SJSA1 (cell line): ENCODE results near the gene FXYD3. TPM values are rescaled to one million over a fixed set of nuclear protein-coding genes. Genes with fewer than 3 reads are reported as not detected.

Source experiments
- DNase-seq, 2 experiments: peaks; one replicate each; pipeline ENCODE4 v3.0.0-alpha.2; 2015 to 2020; ENCODE audit warnings: low spot score in 2 of 2, low read depth in 1 of 2
- H3K27ac ChIP-seq: fragments of 250-450 bp; sonication (Bioruptor Pico); 2 replicates; pipeline ENCODE4 v1.5.1; 2020; ENCODE audit warnings: mild to moderate bottlenecking, moderate library complexity
- H3K27me3 ChIP-seq: fragments of 250-450 bp; sonication (Bioruptor Pico); replicated peaks from 2 replicates; pipeline ENCODE4 v1.5.1; 2020; ENCODE audit warnings: mild to moderate bottlenecking, moderate library complexity
- H3K36me3 ChIP-seq: fragments of 250-450 bp; sonication (Bioruptor Pico); 2 replicates; pipeline ENCODE4 v1.5.1; 2020; ENCODE audit warnings: mild to moderate bottlenecking
- H3K4me1 ChIP-seq: fragments of 250-450 bp; sonication (Bioruptor Pico); replicated peaks from 2 replicates; pipeline ENCODE4 v1.6.1; 2021; ENCODE audit warnings: mild to moderate bottlenecking
- H3K4me3 ChIP-seq: fragments of 250-450 bp; sonication (Bioruptor Pico); 2 replicates; pipeline ENCODE4 v1.5.1; 2020; ENCODE audit warnings: mild to moderate bottlenecking
- H3K9me3 ChIP-seq: fragments of 250-450 bp; sonication (Bioruptor Pico); replicated peaks from 2 replicates; pipeline ENCODE4 v1.5.1; 2020; ENCODE audit warnings: mild to moderate bottlenecking
- total RNA-seq: library from RNA; depleted of rRNA; stranded (reverse); fragments of >200 nt; shearing (Covaris generic); gene quantifications from 2 replicates; pipeline ENCODE4 v1.2.3, GENCODE V29; 2014

The FXYD3 gene
- total RNA-seq, 1 experiment from 2014 or later = not detected

DNA sequence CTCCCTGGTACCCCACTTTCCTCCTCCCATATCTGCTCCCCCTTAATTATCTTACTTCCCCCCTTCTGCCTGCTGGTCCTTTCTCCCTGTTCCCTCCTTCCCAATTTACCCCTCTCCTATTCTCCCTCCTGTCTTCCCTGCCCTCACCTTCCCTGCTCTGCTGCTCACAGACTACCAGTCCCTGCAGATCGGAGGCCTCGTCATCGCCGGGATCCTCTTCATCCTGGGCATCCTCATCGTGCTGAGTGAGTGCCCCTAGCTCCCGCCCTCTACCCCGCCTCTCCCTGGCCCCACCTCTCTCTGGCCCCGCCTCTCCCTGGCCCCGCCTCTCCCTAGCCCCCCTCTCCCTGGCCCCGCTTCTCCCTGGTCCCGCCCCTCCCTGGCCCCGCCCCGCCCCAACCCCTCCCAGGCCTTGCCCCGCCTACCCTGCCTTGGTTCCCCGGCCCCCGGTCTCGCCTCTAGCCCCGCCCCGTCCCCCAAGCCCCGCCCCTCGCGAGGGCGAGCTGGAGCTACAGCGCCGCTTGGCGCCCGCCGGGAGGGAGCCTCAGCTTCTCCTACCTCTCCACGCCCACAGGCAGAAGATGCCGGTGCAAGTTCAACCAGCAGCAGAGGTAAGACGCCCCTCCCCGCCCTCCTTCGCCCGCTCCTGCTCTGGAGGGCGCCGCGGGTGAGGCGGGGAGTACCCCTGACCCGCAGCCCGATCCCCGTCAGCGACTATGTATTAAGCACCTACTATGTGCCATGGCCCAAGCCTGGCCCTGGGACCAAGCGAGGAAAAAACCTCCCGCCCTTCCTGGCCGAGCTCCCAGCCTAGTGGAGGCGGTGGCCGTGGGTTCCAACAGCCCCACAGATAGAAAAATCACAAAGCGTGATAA lies 25.6 kb downstream of the FXYD3 start:
- Histone ChIP-seq H3K36me3 (no peaks in the 10 kb centered on the region), H3K4me1 (no peaks in the 10 kb centered on the region), H3K27me3 (peaks cover 36% of the 10 kb centered on the region), H3K4me3 (no peak overlapping the region), H3K27ac (no peak overlapping the region), H3K9me3 (0 out of 2 replicates have a peak, but pooled peaks cover 5% of the 10 kb centered on the region)
- DNase-seq = peak; percentile 21 to 86

GRCh38 chr19:35141837-35142605 lies 26.4 kb downstream of the FXYD3 start:
- no peak for DNase-seq
- H3K36me3 ChIP-seq = no peaks in the 10 kb centered on the region
- 0 out of 2 replicates have a peak, but pooled peaks cover 5% of the 10 kb centered on the region for H3K9me3 ChIP-seq
- H3K4me3 ChIP-seq = no peak overlapping the region
- H3K27ac ChIP-seq = no peak overlapping the region
- peaks cover 33% of the 10 kb centered on the region for H3K27me3 ChIP-seq
- no peaks in the 10 kb centered on the region for H3K4me1 ChIP-seq

DNA sequence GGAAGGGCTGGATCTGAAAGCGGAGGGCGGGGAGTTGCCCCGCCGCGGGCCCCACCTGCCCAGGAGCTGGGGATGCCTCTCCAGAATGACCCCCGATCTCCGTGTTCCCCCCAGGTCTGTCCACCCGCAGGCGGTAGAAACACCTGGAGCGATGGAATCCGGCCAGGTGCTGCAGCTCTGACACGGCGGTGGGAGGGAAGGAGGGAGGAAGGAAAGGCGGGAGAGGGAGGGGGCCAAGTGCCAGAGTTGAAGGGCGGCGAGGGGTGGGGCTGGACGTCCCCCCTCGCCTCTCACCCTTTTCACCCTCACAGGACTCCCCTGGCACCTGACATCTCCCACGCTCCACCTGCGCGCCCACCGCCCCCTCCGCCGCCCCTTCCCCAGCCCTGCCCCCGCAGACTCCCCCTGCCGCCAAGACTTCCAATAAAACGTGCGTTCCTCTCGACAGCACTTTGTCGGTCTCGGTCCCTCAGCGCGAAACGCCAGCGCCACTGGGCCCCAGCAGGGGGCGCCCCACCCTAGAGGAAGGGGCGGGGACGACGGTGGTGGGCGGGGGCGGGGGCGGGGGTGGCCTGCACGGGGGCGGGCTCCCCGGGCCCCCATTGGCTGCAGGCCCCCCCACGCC lies 27.1 kb downstream of the FXYD3 start:
- H3K4me3 ChIP-seq = no peak overlapping the region
- H3K4me1 ChIP-seq = no peaks in the 10 kb centered on the region
- H3K27ac ChIP-seq = no peak overlapping the region
- DNase-seq = no peak
- H3K9me3 ChIP-seq = 0 out of 2 replicates have a peak, but pooled peaks cover 5% of the 10 kb centered on the region
- no peaks in the 10 kb centered on the region for H3K36me3 ChIP-seq
- peaks cover 26% of the 10 kb centered on the region for H3K27me3 ChIP-seq

DNA sequence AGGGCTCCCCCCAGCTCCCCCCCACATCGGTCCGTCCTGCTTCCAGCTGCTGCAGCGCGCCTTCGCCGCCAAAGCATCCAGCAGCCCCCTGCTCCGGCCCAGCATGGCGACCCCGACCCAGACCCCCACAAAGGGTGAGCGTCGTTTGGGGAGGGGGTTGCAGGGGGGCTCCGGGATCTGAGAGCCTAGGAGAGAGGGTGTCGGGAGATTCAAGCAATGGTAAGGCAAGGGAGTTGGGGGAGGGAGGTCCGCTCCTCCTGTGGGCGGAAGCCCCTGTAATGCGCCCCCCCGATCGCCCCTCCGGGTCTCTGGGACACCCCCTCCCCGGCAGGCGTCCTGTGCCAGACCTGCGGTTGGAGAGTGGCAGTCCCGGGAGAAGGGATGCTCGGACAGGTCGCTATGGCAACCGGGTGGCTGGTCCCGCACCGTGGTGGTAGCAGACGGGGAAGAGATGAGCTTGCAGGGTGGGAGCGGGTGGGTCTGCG lies 27.6 kb downstream of the FXYD3 start, which contains the start of gene FXYD7:
TSS of gene FXYD7 (plus strand) at position 25 of the 485 bp plus-strand sequence. CDS start at position 104, 79 bp downstream.
- Histone ChIP-seq H3K27ac (no peak within 1 kb of the TSS), H3K36me3 (no peaks in the 10 kb centered on the region), H3K4me1 (no peaks in the 10 kb centered on the region)

DNA sequence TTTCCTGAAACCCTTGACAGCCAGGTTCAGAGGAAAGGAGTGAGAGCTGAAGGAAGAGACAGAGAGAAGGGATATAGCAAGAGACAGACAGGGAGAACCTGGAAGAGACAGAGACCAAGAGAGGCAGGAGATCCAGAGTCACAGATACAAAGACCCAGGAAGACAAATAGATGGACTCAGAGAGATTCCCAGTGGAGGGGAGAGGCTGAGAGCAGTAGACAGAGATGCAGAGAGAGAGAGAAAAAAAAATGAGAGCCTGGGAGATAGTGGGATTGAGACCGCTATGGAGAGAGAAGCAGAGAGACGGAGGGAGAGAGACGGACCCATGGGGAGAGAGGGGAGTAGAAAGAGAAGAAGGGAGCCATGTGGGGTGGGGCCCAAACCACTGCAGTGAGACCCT lies 28.2 kb downstream of the FXYD3 start:
- no peak overlapping the region for H3K27ac ChIP-seq
- H3K36me3 ChIP-seq = no peaks in the 10 kb centered on the region
- H3K4me1 ChIP-seq = no peaks in the 10 kb centered on the region
- peaks cover 23% of the 10 kb centered on the region; the same call in 1 of the 2 replicates for H3K27me3 ChIP-seq
- no peak overlapping the region for H3K4me3 ChIP-seq
- no peak for DNase-seq
- H3K9me3 ChIP-seq = 0 out of 2 replicates have a peak, but pooled peaks cover 5% of the 10 kb centered on the region

More for the DNA sequence above, 27.6 kb downstream of the FXYD3 start, which contains the start of gene FXYD7:
- Histone ChIP-seq H3K27me3 (peaks cover 23% of the 10 kb centered on the region; the same call in 1 of the 2 replicates), H3K9me3 (0 out of 2 replicates have a peak, but pooled peaks cover 5% of the 10 kb centered on the region), H3K4me3 (no peak within 1 kb of the TSS)
- DNase-seq = no peak

- no peak overlapping the region for H3K4me3 ChIP-seq
- H3K27me3 ChIP-seq = peaks cover 23% of the 10 kb centered on the region; the same call in 1 of the 2 replicates
- no peaks in the 10 kb centered on the region for H3K36me3 ChIP-seq
- no peak for DNase-seq
- H3K4me1 ChIP-seq = no peaks in the 10 kb centered on the region
- no peak overlapping the region for H3K27ac ChIP-seq
- H3K9me3 ChIP-seq = 0 out of 2 replicates have a peak, but pooled peaks cover 5% of the 10 kb centered on the region
Measured at GRCh38 chr19:35144259-35144599, 28.6 kb downstream of the FXYD3 start.

DNA sequence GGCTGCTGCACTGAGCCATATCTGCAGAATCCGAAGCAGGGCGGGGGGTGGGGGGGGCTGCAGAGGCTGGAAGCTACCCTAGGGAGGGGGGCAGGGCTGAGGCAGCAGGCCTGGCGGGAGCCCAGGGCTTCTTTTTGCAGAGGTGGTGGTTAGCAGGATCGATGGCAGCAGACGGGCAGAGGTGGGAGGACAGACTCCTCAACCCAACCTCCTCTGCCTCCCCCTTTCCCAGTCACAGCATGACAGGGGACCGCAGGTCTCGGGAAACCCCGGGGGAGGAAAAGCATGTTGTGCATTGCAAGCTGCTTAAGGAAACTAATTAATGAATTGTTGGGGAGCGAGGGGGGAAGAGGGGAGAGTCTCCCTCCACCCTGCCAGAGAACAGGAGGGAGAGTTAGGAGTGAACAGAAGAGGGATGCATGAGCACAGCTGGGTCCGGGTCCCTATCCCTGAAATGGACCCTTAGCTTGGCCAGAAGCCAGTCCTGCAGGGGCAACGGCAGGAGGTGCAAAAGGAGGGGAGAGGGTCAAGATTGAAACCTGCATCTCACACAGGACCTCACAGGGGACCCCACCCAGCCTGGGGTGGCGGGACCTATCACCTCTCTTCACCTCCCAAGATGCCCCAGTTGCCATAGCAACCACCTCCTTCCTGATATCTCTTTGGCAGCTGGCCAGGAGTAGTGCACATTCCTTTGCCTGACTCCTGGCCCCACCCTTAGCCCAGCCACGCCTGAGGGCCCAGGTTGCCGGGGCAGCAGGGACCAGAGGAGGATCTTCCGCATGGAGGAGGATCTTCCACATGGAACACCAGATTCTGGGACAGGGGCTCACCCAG lies 29.2 kb downstream of the FXYD3 start:
- H3K4me3 ChIP-seq = no peak overlapping the region
- peak in 1 of 2 experiments; percentile 60 for DNase-seq
- peaks cover 23% of the 10 kb centered on the region; the same call in 1 of the 2 replicates for H3K27me3 ChIP-seq
- H3K27ac ChIP-seq = no peak overlapping the region
- H3K9me3 ChIP-seq = 0 out of 2 replicates have a peak, but pooled peaks cover 5% of the 10 kb centered on the region
- no peaks in the 10 kb centered on the region for H3K4me1 ChIP-seq
- H3K36me3 ChIP-seq = no peaks in the 10 kb centered on the region

DNA sequence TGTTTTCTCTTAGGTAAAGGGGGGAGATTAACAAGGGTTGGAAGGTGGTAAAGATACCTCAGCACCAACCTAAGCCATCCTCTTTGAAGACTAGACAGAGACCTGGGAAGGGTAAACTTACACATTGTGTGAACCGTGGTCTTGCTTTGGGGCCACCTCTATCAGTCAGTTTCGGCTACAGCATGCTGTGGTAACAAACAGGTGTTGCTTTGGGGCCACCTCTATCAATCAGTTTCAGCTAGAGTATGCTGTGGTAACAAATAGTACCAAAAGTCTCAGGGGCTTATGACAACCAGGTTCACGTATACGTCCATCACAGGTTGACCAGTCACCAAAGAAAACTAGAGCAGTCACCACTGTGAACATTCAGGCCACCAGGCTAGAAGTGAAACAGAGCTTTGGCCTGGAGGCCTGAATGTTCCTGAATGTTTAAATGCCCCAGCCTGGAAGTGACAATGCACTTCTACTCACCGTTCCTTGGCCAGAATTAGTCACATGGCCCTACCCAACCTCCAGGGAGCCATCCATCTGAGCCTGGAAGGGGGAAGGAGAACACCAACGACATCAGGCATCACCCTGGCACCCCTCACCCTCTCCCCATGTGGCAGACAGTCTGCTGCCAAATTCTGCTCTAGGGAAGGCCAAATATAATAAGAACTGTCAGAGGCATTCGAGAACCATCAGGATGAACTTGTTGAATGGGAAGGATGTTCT lies 31.3 kb downstream of the FXYD3 start:
- Histone ChIP-seq H3K4me1 (no peaks in the 10 kb centered on the region), H3K27ac (no peak overlapping the region), H3K4me3 (no peak overlapping the region), H3K36me3 (no peaks in the 10 kb centered on the region), H3K9me3 (no peaks in the 10 kb centered on the region), H3K27me3 (peaks cover 18% of the 10 kb centered on the region; the same call in 1 of the 2 replicates)
- no peak for DNase-seq

DNA sequence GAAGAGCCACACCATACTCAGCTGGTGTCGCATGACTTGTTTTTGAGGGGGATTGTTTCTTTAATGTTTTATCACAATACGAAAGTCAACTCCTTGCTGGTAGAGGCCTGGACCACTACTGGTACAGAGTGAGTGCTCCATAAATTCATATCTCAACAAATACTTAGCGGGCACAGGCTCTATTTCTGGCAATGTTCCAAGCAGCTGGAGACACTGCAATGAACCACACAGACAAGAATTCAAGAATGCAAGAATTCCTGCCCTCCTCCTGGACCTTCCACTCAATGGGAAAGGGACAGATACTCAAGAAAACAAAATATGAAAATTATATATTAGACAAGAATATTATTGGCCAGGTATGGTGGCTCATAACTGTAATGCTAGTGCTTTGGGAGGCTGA lies 33.8 kb downstream of the FXYD3 start:
- H3K36me3 ChIP-seq = no peaks in the 10 kb centered on the region
- H3K4me3 ChIP-seq = no peak overlapping the region
- no peak overlapping the region for H3K27ac ChIP-seq
- H3K9me3 ChIP-seq = no peaks in the 10 kb centered on the region
- DNase-seq = no peak
- H3K27me3 ChIP-seq = peaks cover 5% of the 10 kb centered on the region; the same call in 1 of the 2 replicates
- peaks cover 11% of the 10 kb centered on the region for H3K4me1 ChIP-seq

DNA sequence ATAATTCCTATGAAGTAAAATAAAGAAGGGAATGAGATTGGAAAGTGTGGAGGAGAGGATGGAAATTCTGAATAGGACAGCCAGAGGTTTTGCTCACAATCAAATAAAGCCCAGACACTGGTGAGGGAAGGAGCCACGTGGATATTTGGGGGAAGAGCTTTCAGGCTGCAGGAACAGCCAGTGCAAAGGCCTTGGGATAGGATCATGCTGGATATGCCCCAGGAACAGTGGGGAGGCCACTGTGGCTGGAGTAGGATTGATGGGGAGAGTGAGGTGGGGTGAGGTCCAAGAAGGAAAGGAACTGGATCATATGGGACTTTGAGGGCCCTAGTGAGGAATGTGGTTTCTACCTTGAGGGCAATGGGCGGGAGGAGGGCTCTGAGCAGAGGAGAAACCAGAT lies 34.8 kb downstream of the FXYD3 start:
- DNase-seq = no peak
- no peaks in the 10 kb centered on the region for H3K27me3 ChIP-seq
- no peak overlapping the region for H3K27ac ChIP-seq
- no peaks in the 10 kb centered on the region for H3K9me3 ChIP-seq
- H3K4me3 ChIP-seq = no peak overlapping the region
- peaks cover 15% of the 10 kb centered on the region for H3K4me1 ChIP-seq
- H3K36me3 ChIP-seq = peaks cover under 1% of the 10 kb centered on the region; the same call in 1 of the 2 replicates

DNA sequence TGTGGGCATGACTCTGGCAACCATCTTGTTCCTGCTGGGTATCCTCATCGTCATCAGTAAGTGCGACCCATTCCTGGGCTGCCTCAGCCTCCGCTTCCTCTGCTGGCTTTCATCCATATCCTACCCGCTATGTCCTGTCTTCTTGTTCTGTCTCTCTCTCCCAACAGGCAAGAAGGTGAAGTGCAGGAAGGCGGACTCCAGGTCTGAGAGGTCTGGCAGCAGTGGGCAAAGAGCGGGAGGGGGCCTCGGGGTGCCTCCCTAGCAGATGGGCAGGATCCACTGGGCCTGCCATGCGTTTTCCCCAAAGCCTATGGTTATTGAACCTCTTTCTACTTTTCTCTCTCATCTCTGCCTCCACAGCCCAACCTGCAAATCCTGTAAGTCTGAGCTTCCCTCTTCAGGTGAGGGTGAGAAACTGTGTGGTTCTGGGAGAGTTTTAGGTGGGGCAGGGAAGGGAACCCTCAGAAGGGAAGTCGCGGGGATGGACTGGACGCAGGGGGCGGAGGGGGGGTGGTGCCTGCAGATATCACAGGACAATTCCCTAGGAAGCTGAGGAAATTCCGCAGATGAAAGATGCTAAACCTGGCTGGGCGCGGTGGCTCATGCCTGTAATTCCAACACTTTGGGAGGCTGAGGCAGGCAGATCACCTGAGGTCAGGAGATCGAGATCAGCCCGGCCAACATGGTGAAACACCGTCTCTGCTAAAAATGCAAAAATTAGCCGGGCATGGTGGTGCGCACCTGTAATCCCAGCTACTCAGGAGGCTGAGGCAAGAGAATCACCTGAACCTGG lies 35.8 kb downstream of the FXYD3 start:
- DNase-seq = no peak
- peaks cover 8% of the 10 kb centered on the region; the same call in 1 of the 2 replicates for H3K36me3 ChIP-seq
- no peak overlapping the region for H3K27ac ChIP-seq
- no peaks in the 10 kb centered on the region; the same call in 1 of the 2 replicates for H3K9me3 ChIP-seq
- no peak overlapping the region for H3K4me3 ChIP-seq
- H3K4me1 ChIP-seq = peaks cover 21% of the 10 kb centered on the region
- no peaks in the 10 kb centered on the region for H3K27me3 ChIP-seq
